Tongue (tissue), 2 donors: ENCODE measurements around the gene XRCC1. TPM values are rescaled to one million over a fixed set of nuclear protein-coding genes. Genes with fewer than 3 reads are reported as not detected.
"Not testable (repeated sequence)": the region's sequence is repeated elsewhere in the genome, so short reads cannot be mapped to it uniquely, and the experiment has no call there.

Experiments
- DNase-seq: peaks from one replicate; pipeline ENCODE4 v3.0.0-alpha.2; 2015
- total RNA-seq: library from RNA; depleted of rRNA; stranded (reverse); fragments of >200 nt; gene quantifications from one replicate; pipeline ENCODE4 v1.2.3, GENCODE V29; 2014

Gene XRCC1
- total RNA-seq, 1 donor from 2014 or later: 10.5 TPM

GRCh38 chr19:43599635-43600295 lies 24.4 kb upstream of the XRCC1 start:
- DNase-seq: no peak

- no peak for DNase-seq
These were observed 23.3 kb upstream of the XRCC1 start for GRCh38 chr19:43598445-43599240.

- DNase-seq: no peak
These were observed 22.5 kb upstream of the XRCC1 start for GRCh38 chr19:43597876-43598275.

GRCh38 chr19:43596842-43597461 lies 21.6 kb upstream of the XRCC1 start:
- no peak for DNase-seq

- peak; percentile 100 for DNase-seq
These were observed 20.9 kb upstream of the XRCC1 start, which contains the start of the genes IRGQ and ZNF576 for GRCh38 chr19:43595999-43596841. TSS of gene IRGQ (minus strand) at chr19:43596134. CDS start at chr19:43595338, 796 bp downstream. TSS of gene ZNF576 (plus strand) at chr19:43596595. CDS start at chr19:43597109, 514 bp downstream.

DNA sequence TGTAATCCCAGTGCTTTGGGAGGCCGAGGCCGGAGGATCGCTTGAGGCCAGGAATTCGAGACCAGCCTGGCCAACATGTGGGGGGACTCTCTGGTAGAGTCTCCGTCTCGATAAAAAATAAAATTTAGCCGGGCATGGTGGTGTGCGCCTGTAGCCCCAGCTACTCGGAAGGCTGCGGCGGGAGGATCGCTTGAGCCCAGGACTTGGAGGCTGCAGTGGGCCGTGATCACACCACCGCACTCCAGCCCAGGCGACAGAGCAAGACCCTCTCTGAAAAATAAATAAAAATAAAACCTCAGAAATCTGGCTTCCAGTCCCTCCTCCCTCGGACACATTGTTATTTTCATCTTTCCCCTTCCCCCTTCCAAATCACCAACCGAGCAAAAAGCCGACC lies 20.3 kb upstream of the XRCC1 start:
- DNase-seq: no peak

DNA sequence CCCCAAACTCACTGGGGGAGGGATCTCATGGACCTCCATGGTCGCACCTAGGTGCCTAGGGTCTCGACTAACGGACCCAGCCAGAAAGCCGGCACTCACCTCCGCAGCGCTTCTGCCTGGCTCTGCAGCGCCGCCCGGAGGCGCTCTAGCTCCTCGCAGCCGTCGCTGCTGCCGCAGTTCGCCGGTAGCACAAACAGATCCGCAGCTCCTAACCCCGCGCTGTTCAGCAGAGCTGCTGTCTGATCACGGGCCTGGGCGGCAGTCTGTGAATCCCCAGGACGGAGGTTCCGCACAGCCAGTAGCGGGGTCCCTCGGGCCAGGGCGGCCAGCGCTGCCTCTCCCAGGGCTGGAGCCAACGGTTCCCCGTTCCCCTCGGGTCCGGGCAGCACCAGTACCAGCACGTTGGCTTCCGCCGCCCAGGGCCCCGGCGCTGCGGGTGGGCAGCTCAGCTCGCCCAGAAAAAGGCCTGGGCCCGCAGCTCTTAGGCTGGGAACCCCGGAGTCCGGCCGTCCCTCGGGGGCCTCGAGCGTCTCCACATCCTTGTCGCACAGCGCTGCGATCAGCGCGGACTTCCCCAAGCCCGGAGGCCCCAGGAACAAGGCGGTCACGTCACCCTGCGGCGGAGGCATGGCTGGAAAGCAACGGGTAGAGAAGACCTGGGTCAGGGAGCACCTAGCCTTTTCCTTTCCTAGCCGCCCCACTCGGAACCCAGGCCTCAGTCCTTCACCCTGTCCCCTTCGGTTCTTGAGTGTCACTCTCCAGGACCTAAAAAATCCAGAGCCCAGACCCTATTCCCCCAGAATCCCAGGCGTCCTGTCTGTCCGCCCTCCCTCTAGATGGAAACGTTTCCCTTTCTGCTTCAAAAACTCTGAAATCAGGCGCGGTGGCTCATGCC lies 19.6 kb upstream of the XRCC1 start:
- DNase-seq: peak; percentile 70

DNA sequence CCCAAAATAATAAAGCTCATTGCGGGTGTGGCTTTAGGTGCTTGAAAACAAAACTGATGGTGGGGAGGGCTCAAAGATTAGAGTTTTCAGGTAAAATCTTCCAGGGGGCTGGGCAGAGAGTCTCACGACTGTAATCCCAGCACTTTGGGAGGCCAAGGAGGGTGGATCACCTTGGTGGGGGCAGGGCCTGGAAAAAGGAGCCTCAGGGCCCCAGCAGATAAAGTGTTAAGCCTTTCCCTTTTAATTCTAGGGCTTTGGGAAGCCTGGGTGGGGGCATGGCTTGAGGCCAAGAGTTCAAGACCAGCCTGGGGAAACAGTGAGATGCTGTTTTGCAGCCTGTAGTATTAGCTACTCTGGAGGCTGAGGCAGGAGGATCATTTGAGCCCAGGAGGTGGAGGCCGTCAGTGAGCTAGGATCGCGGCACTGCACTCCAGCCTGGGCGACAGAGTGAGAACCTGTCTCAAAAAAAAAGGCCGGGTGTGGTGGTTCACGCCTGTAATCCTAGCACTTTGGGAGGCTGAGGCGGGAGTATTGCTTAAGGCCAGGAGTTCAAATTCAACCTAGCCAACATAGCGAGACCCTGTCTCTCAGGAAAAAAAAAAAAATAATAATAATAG lies 18.9 kb upstream of the XRCC1 start:
- DNase-seq: no peak

GRCh38 chr19:43592800-43593350 lies 17.5 kb upstream of the XRCC1 start:
- DNase-seq: no peak

- no peak for DNase-seq
These were observed 16.8 kb upstream of the XRCC1 start for GRCh38 chr19:43591904-43592772.

DNA sequence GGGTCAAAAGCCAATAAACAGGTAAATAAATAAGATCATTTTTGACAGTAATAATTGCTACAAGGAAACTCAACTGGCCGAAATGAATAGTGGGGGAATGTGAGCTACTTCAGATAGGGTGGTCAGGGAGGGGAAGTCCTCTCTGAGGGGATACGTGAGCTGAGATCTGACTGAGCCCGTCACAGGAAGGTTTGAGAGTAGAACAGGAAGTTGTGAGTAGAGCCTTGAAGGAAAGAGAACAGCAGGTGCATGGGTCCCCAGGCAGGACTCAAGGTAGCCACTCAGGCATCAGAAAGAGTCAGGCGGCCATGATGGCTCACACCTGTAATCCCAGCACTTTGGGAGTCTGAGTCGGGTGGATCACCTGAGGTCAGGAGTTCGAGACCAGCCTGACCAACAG lies 14.4 kb upstream of the XRCC1 start:
- DNase-seq: no peak

- no peak for DNase-seq
These were observed 13.9 kb upstream of the XRCC1 start for GRCh38 chr19:43589277-43589676.

GRCh38 chr19:43587029-43587428 lies 11.7 kb upstream of the XRCC1 start:
- not testable (repeated sequence) for DNase-seq

GRCh38 chr19:43586346-43586745 lies 11.0 kb upstream of the XRCC1 start:
- no peak for DNase-seq

- no peak for DNase-seq
These were observed 9.2 kb upstream of the XRCC1 start for GRCh38 chr19:43584484-43584883.

DNA sequence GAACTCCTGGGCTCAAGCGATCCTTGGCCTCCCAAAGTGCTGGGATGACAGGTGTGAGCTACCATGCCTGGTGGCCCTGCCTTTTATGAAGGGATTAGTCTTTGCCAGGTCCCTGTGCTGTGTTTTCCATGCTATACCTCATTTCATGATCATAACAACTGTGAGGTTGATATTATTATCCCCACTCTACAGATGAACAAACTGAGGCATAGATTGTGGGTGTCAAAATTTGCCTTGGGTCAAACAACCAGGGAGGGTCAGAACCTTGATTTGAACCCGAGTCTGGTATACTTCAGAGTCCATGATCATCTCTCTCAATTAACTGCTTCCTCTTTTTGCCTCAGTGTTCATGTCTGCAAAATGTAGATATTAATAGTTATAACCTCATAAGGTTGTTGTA lies 7.2 kb upstream of the XRCC1 start:
- no peak for DNase-seq

DNA sequence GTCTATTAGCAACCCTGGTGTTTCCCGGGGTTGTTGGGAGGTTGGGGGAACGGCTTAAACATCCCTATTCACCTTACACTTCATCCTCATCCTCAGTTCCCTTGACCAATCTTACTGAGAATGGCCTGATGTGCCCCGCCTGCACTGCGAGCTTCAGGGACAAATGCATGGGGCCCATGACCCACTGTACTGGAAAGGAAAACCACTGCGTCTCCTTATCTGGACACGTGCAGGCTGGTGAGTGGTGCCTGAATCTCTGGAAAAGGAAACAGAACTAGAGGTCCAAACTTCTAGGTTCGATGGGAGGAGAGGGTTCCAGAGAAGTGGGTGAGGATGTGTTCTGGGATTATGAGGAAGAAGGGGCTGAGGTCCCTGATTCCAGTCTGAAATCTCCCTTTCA lies 6.1 kb upstream of the XRCC1 start:
- no peak for DNase-seq

DNA sequence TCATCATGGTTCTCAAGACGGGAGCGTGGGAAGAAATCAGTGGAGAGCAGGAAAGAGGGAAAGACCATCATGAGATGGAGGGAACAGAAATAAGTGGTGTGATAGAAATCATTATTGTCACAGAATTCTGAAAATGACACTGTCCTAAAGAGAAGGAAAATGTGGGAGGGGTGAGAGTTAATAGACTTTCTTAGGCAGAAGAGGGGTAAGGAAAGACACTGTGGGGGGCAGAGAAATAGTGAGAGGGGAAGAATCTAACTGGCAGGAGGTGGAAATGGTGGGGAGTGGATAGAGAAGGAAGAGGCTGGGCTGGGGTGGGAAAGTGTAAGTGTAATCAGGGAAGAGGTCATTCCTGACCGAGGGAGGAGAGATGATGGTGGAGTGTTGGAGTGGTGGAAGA lies 3.5 kb upstream of the XRCC1 start:
- no peak for DNase-seq
